Immature natural killer cell (primary cell): Measurements from ENCODE around the gene IRS1. TPM values are rescaled to one million over a fixed set of nuclear protein-coding genes. Genes with fewer than 3 reads are reported as not detected.
A peak's percentile ranks its signal among the peaks of the same experiment; 100 is the strongest.

Experiments
- DNase-seq, 3 donors: peaks; one replicate each; pipeline ENCODE4 v3.0.0; 2022; ENCODE audit warnings: mixed read lengths in 1 of 3
- H3K27ac Mint-ChIP-seq, 6 donors: one replicate each; pipeline ENCODE4 v1.8.0; 2020; ENCODE audit warnings: mixed read lengths in 6 of 6, mild to moderate bottlenecking in 5 of 6, inconsistent platforms in 4 of 6, moderate library complexity in 3 of 6
- H3K27me3 Mint-ChIP-seq, 3 donors: one replicate each; pipeline ENCODE4 v1.8.0; 2020 to 2021; ENCODE audit warnings: low read depth in 3 of 3, mild to moderate bottlenecking in 3 of 3, mixed read lengths in 3 of 3, moderate library complexity in 3 of 3, inconsistent platforms in 1 of 3
- H3K36me3 Mint-ChIP-seq, 3 donors: one replicate each; pipeline ENCODE4 v1.8.0; 2020; ENCODE audit warnings: mixed read lengths in 3 of 3, inconsistent platforms in 2 of 3, mild to moderate bottlenecking in 2 of 3
- H3K4me1 Mint-ChIP-seq, 2 donors: one replicate each; pipeline ENCODE4 v1.8.0; 2020; ENCODE audit warnings: inconsistent platforms in 2 of 2, mild to moderate bottlenecking in 2 of 2, mixed read lengths in 2 of 2, moderate library complexity in 1 of 2
- H3K4me3 Mint-ChIP-seq, 5 donors: one replicate each; pipeline ENCODE4 v1.8.0; 2020; ENCODE audit warnings: mild to moderate bottlenecking in 5 of 5, mixed read lengths in 5 of 5, inconsistent platforms in 3 of 5, moderate library complexity in 3 of 5
- H3K9me3 Mint-ChIP-seq, 6 donors: one replicate each; pipeline ENCODE4 v1.8.0; 2020; ENCODE audit warnings: mild to moderate bottlenecking in 6 of 6, mixed read lengths in 6 of 6, inconsistent platforms in 4 of 6, moderate library complexity in 3 of 6
- polyA plus RNA-seq, 3 donors: library from polyadenylated mRNA; unstranded; fragments of 300-500 nt; fragmentation: Illumina TruSeq; gene quantifications; one replicate each; pipeline ENCODE4 v1.2.3, GENCODE V29; 2021

IRS1 gene
- polyA plus RNA-seq, 3 donors from 2014 or later: 0.03 TPM; not detected in 2

DNA sequence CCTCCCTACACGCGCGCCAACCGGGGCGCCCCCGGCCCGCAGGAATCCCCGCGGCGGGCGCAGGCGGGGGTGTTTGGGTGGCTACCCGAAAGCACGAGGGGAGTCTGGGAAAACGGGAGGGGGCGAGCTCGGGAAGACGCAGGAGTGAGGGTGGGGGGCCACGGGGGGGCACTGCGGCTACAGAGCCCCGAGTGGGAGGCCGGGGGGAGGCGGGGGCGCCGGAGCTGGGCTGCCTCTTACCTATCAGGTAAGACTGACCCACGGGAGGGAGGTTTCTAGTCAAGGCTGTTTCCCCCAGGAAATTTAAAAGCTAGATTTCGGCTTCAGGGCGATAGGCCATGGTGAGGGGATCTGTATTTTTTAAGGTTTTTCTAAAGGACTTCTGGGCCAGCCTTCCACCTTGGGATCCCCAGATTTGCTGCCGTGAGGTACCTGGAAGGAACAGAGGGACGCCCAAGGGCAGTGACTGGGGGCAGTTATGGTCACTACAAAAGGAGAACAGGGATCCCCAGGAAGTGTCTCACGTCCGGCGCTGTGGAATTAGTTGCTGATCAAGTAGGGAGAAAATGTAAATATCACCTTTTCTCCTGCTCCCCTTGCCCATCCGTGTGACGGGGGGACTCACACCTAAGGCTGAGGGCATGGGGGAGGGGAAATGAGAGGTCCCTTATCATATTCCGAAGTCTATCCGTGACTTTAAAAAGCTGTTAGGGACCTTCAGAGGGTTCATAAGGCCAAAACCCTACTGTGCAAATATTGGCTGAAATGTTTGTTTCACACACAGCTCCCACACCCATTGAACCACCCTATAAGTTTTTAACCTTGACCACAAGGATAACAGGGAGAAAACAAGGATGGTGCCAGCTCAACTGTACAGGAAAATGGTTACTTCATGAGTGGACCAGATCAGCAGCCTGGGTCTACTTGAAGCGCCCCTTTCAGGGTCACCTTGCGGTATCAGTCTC, 638 bp upstream of the IRS1 start:
- Mint-ChIP-seq H3K36me3 (no peaks in the 10 kb centered on the region), H3K27ac (no peak overlapping the region), H3K27me3 (peaks cover 11 to 17% (median 13%) of the 10 kb centered on the region in 3 donors), H3K4me1 (peaks cover 15 to 17% of the 10 kb centered on the region in 2 donors), H3K4me3 (peak overlapping the region; percentile 65 to 75 (median 69)), H3K9me3 (no peaks in the 10 kb centered on the region)
- no peak for DNase-seq

DNA sequence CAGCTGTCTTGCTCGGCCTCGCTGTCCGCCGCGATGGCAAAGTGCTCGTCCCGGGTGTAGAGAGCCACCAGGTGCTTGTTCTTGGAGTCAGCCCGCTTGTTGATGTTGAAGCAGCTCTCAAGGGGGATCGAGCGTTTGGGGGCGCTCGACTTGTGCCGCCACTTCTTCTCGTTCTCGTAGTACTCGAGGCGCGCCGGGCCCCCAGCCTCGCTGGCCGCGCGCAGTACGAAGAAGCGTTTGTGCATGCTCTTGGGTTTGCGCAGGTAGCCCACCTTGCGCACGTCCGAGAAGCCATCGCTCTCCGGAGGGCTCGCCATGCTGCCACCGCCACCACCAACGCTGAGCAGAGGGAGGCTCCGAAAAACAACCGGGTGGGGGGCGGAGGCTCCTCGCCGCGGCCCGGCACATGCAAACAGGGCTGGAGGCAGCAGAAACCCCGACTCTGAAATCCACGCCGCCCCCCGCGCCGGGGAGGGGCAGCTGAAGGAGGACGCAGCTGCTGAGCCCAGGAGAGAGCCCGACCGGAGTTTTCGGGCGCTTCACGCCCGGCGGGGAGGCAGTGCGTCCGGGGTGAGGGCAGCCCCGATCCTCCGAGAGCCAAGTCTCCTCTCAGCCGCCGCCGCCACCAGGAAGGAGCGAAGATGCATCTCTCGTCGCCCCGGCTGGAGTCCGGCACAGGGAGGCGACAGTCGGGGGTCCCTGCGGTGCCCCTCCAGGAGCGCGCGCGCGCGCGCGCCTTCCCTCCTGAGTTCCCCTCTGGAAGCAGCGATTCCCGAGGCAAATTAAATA, 1.0 kb downstream of the IRS1 start:
- DNase-seq: peak in 1 of 3 donors; percentile 20
- H3K36me3 Mint-ChIP-seq: no peaks in the 10 kb centered on the region
- peaks cover 15 to 17% of the 10 kb centered on the region in 2 donors for H3K4me1 Mint-ChIP-seq
- H3K27me3 Mint-ChIP-seq: peaks cover 11 to 18% (median 17%) of the 10 kb centered on the region in 3 donors
- no peak overlapping the region for H3K27ac Mint-ChIP-seq
- peak overlapping the region; percentile 65 to 80 (median 69) for H3K4me3 Mint-ChIP-seq
- no peaks in the 10 kb centered on the region for H3K9me3 Mint-ChIP-seq

GRCh38 chr2:226797989-226798421, 1.6 kb downstream of the IRS1 start:
- H3K9me3 Mint-ChIP-seq: no peaks in the 10 kb centered on the region
- H3K4me3 Mint-ChIP-seq: peak overlapping the region in 4 of 5 donors; percentile 67 to 80 (median 72)
- no peak for DNase-seq
- no peak overlapping the region for H3K27ac Mint-ChIP-seq
- H3K36me3 Mint-ChIP-seq: no peaks in the 10 kb centered on the region
- peaks cover 11 to 17% (median 17%) of the 10 kb centered on the region in 3 donors for H3K27me3 Mint-ChIP-seq
- H3K4me1 Mint-ChIP-seq: peaks cover 15 to 17% of the 10 kb centered on the region in 2 donors

- no peaks in the 10 kb centered on the region for H3K36me3 Mint-ChIP-seq
- DNase-seq: no peak
- H3K27me3 Mint-ChIP-seq: peaks cover 13 to 17% (median 16%) of the 10 kb centered on the region in 3 donors
- H3K4me3 Mint-ChIP-seq: peak overlapping the region in 4 of 5 donors; percentile 41 to 67 (median 50)
- H3K4me1 Mint-ChIP-seq: peaks cover 16 to 17% of the 10 kb centered on the region in 2 donors
- H3K9me3 Mint-ChIP-seq: no peaks in the 10 kb centered on the region
- no peak overlapping the region for H3K27ac Mint-ChIP-seq
Observed at GRCh38 chr2:226797289-226797988, 2.2 kb downstream of the IRS1 start.

GRCh38 chr2:226796840-226797288, 2.8 kb downstream of the IRS1 start:
- Mint-ChIP-seq H3K4me3 (peak overlapping the region in 1 of 5 donors; percentile 56), H3K4me1 (peaks cover 21 to 23% of the 10 kb centered on the region in 2 donors), H3K9me3 (no peaks in the 10 kb centered on the region), H3K36me3 (no peaks in the 10 kb centered on the region), H3K27ac (no peak overlapping the region), H3K27me3 (peaks cover 14 to 21% (median 19%) of the 10 kb centered on the region in 3 donors)
- no peak for DNase-seq

- Mint-ChIP-seq H3K27me3 (peaks cover 12 to 22% (median 18%) of the 10 kb centered on the region in 3 donors), H3K4me1 (peaks cover 21 to 22% of the 10 kb centered on the region in 2 donors), H3K9me3 (no peaks in the 10 kb centered on the region), H3K27ac (no peak overlapping the region), H3K4me3 (no peak overlapping the region), H3K36me3 (no peaks in the 10 kb centered on the region)
- DNase-seq: no peak
Observed at GRCh38 chr2:226796012-226796839, 3.4 kb downstream of the IRS1 start.

- no peak for DNase-seq
- Mint-ChIP-seq H3K27me3 (peaks cover 8 to 29% (median 22%) of the 10 kb centered on the region in 3 donors), H3K9me3 (no peaks in the 10 kb centered on the region), H3K4me1 (peaks cover 17 to 19% of the 10 kb centered on the region in 2 donors), H3K36me3 (no peaks in the 10 kb centered on the region), H3K27ac (no peak overlapping the region), H3K4me3 (no peak overlapping the region)
Observed at GRCh38 chr2:226795281-226796011, 4.2 kb downstream of the IRS1 start.

- no peak for DNase-seq
- Mint-ChIP-seq H3K27ac (no peak overlapping the region), H3K9me3 (no peaks in the 10 kb centered on the region), H3K4me1 (peaks cover 13 to 17% of the 10 kb centered on the region in 2 donors), H3K4me3 (no peak overlapping the region), H3K27me3 (peaks cover 8 to 29% (median 23%) of the 10 kb centered on the region in 3 donors), H3K36me3 (no peaks in the 10 kb centered on the region)
Observed at GRCh38 chr2:226794751-226795171, 4.9 kb downstream of the IRS1 start.

DNA sequence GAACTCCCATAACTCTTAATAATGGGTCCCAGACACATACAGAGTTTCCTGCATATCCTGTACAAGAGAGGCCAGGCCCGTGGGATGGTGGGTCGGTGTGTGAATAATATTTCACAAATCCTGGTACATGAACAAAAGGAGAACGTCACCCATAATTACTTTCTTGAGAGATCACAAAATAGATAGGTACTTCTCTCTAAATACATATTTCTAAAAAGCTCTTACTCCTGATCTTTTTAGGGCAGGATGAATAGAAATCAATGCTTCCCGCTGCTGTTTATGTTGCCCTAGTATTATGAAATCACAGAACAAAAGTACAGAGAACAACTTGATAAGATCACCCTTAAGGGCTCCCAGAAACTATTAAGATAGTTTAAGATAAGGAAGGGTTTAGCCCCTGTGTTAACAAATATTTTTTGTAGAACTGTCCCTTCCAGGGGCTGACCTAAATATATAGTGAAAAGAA, 5.4 kb downstream of the IRS1 start:
- no peaks in the 10 kb centered on the region for H3K9me3 Mint-ChIP-seq
- H3K36me3 Mint-ChIP-seq: no peaks in the 10 kb centered on the region
- no peak overlapping the region for H3K27ac Mint-ChIP-seq
- no peak for DNase-seq
- peaks cover 13 to 17% of the 10 kb centered on the region in 2 donors for H3K4me1 Mint-ChIP-seq
- no peak overlapping the region for H3K4me3 Mint-ChIP-seq
- peaks cover 8 to 29% (median 23%) of the 10 kb centered on the region in 3 donors for H3K27me3 Mint-ChIP-seq

DNA sequence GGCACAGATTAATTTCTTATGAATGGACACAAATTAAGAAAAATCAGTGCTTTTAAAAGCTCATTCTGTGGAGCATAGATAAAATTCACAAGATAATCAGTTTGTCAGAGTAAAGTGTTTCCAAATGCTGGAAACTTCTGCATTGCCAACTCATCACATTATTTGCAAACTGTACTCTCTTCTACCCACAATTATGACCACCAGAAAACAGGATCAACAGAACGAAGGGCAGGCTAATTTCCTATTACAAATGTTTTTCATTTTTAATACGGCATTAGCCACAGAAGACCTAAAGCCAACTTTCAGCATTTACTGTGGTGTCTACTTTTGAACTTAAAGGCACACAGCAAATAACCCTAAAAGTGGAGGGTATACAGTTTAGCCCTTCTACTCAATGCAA, 6.0 kb downstream of the IRS1 start:
- Mint-ChIP-seq H3K27ac (no peak overlapping the region), H3K27me3 (peaks cover 8 to 29% (median 23%) of the 10 kb centered on the region in 3 donors), H3K36me3 (no peaks in the 10 kb centered on the region), H3K4me1 (peaks cover 13 to 17% of the 10 kb centered on the region in 2 donors), H3K9me3 (no peaks in the 10 kb centered on the region), H3K4me3 (no peak overlapping the region)
- no peak for DNase-seq

DNA sequence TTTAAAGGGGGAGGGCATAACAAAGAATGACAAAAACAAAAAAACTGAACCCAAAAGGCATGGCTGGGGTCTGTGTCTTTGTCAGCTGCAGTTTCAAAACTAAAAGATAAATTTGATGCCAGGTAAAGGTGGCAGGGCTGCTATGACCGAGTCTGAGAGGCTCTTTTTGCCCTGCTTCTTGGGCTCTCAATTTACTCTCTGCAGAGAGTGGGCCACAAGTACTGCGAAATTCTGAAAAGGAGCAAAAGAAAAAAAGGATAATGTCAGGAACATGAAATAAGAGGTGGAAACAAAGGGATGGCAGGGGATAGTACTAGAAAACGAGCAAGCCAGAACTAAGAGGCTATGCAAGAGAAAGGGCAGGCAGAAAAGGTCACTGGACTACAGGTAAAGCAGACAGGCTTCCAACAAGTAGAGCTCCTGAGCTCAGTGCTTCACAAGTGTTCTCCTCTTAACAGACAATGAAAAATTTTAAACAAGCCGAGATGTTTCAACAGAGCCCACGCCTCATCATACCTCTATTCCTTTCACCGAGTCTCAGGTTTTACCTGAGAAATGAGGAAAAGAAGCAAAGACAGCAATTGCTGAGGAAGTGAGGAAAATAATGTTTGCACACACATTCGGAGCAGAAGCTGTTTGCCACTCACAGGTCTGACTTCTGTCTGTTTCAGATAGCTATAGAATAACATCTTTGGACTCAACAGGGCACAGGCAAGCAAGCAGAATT, 7.3 kb downstream of the IRS1 start:
- Mint-ChIP-seq H3K9me3 (no peaks in the 10 kb centered on the region), H3K4me1 (peaks cover 13 to 15% of the 10 kb centered on the region in 2 donors), H3K27ac (peak overlapping the region in 5 of 6 donors; percentile 5 to 81 (median 28)), H3K4me3 (peak overlapping the region; percentile 76 to 85 (median 78)), H3K36me3 (no peaks in the 10 kb centered on the region), H3K27me3 (peaks cover 3 to 25% (median 21%) of the 10 kb centered on the region in 3 donors)
- no peak for DNase-seq
